Measurements from ENCODE around the gene KLHL6.

Gene KLHL6, protein sequence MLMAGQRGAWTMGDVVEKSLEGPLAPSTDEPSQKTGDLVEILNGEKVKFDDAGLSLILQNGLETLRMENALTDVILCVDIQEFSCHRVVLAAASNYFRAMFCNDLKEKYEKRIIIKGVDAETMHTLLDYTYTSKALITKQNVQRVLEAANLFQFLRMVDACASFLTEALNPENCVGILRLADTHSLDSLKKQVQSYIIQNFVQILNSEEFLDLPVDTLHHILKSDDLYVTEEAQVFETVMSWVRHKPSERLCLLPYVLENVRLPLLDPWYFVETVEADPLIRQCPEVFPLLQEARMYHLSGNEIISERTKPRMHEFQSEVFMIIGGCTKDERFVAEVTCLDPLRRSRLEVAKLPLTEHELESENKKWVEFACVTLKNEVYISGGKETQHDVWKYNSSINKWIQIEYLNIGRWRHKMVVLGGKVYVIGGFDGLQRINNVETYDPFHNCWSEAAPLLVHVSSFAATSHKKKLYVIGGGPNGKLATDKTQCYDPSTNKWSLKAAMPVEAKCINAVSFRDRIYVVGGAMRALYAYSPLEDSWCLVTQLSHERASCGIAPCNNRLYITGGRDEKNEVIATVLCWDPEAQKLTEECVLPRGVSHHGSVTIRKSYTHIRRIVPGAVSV

DNA sequence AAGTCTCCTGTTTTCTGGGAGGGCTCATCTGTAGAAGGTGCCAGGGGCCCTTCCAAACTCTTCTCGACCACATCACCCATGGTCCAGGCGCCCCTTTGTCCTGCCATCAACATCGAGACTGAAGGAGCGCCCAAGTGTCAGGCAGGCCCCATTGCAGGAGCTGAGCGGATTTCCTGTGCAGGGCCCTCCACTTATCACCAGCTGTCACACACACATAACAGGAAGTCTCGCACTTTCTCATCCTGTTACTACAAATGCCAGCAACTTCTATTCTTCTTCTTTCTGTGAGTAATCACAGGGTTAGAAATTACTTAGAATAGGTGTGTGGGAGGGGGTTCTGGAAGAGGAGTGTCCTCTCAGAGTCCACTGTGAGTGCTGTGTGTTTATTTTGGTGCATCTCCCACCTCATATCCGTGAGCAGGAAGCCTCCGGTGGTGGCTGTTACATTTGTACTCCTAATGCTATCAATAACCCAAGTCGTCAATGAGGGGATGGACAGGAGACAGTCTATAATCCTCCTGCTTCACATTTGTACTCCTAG lies at the start of gene KLHL6:
Gene KLHL6, minus strand, starts transcription at position 166 of the 541 bp plus-strand sequence. Its CDS starts 53 bp downstream, at position 113.
- in situ Hi-C loops (cut with MboI; ENCODE audit: low sequenced_read_pairs): no loop called here

DNA sequence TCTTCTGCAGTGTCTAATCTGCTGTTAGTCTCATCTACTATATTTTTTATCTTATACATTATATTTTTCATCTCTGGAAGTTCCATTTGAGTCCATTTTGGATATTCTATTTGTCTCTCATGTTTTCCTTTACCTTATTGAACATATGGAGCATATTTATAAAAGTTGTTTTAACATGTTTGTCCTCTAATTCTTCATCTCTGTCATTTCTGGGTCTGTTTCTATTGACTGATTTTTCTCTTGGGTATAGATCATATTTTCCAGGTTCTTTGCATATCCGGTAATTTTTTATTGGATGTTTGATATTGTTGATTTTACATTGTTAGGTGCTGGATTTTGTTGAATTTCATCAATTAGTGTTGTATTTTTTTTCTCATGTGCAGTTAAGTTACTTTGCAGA lies 42.5 kb upstream of the KLHL6 start:
- in situ Hi-C loops (cut with MboI; ENCODE audit: low sequenced_read_pairs): no loop called here

DNA sequence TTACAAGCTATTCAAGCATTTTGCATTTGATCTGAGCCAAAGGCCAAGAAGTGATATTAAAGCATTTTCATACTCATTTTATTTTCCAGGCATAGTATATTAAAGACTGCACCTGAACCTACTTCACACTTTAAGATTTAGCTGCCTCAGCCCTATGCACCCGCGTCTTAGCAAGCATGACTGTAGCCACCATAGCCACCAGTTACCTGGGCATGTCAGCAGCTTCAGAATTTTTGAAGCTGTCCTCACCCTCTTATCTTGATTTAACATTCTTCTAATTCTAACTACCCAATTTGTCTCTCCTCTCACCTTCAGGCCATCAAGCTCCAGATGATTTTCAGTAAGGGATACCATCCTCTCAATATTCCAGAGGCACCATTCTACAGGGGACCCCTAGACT lies 39.1 kb upstream of the KLHL6 start:
- in situ Hi-C loops (cut with MboI; ENCODE audit: low sequenced_read_pairs): no loop called here

DNA sequence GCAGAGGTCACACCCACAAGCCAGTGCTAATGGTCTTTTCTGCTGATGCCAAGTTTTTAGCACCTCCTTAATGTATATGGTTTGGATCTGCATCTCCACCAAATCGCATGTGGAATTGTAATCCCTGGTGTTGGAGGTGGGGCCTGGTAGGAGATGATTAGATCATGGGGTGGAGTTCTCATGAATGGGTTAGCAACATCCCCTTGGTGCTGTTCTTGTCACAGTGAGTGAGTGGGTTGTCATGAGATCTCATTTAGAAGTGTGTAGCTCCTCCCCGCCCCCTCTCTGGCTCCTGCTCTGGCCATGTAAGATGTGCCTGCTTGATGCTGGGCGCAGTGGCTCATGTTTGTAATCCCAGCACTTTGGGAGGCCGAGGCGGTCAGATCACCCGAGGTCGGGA lies 37.3 kb upstream of the KLHL6 start:
- in situ Hi-C loops (cut with MboI; ENCODE audit: low sequenced_read_pairs): no loop called here

DNA sequence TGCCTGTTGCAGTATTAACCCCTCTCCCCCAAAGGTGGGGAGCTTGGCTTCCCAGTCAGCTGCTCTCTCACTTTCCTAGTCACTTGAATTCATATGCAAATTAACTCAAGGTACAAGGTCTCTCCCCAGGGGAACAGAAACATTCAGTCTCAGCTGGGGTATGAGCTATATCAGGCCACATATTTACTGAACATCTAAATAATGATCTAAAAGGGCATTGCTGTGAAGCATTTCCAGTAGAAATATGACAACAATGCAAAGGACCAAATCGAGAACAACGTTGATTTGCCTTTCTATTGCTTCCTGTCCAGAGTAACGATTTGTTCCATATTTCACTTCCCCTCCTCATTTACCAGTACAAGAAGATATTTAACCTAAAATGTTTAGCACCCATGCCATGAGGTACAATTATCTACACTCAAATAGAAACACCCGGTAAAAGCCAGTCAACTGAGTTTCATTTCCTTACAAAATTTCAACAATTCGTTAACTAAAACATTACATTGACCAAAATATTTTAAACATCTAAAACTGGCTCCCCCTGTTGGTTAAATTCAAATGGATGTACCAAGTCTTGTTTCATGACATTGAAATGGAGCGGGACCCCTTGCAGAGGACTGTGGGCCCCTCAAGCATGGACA lies 36.5 kb upstream of the KLHL6 start:
- in situ Hi-C loops (cut with MboI; ENCODE audit: low sequenced_read_pairs): no loop called here

DNA sequence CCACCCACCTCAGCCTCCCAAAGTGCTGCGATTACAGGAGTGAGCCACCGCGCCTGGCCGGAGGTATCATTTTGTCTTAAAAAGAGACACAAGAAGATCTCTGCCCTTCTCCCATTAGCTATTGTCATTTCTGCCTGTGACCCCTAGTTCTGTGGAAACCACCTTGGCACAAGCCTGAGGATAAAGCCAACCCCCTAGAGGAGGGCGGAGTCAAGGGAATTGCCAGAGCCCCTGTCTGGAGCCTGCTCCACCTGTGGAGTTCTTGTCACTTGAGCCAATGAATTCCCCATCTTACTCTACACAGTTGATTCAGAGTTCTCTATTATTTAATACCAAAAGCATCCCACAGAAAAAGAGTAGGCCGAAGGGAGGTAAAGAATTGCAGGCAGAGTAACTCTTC lies 34.9 kb upstream of the KLHL6 start:
- in situ Hi-C loops (cut with MboI; ENCODE audit: low sequenced_read_pairs): no loop called here

DNA sequence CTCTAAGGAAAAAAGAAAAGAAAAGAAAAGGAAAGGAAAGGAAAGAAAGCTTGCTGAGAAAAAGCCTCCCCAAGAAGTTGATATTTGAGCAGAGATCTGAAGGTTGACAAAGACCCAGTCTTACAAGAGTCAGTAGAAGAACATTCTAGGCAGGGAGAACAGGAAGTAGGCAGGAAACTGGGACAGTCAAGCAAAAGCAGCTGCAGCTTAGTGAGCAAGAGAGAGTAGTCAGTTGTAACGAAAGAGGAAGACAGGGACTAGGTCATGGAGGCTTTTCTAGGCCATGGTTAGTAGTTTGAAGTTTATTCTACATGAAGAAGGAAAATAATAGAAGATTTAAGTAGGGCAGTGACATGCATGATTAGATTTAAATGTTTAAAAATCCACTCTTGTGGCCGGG lies 31.8 kb upstream of the KLHL6 start:
- in situ Hi-C loops (cut with MboI; ENCODE audit: low sequenced_read_pairs): no loop called here

DNA sequence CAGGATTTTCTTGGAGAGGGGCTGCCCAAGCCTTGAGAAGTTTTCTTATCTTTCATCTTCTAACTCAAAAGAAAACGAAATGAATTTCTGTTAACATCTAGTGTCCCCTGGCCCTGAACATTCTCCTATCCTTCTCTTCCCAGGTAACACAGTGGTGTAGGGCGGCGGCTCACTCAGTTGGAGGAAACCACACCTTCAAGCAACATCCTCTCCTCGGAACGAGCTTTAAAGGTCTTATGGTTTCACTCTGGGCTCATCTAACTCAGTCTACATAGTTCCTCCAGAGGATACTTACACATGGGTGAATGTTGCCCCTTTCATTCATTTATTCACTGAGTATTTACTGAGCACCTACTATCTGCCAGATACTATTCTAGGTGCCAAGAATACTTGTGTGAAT lies 31.0 kb upstream of the KLHL6 start:
- in situ Hi-C loops (cut with MboI; ENCODE audit: low sequenced_read_pairs): no loop called here

DNA sequence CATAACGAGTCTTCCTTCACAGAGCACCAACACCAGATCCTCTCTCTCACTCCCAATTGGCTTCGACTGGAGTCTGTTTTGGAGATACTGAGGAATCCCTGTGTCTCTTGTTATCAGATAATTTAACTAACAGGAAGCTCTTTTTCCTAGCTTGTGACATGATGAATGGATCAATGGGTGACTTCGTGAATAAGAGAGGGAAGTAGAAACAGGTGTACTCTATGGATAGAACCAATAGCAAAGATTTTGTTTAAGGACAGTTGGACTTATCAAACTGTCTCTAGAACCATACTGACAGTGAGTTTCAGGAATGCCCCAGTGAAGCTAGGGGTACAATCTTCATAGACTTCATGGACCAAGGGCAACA lies 29.4 kb upstream of the KLHL6 start:
- in situ Hi-C loops (cut with MboI; ENCODE audit: low sequenced_read_pairs): no loop called here

DNA sequence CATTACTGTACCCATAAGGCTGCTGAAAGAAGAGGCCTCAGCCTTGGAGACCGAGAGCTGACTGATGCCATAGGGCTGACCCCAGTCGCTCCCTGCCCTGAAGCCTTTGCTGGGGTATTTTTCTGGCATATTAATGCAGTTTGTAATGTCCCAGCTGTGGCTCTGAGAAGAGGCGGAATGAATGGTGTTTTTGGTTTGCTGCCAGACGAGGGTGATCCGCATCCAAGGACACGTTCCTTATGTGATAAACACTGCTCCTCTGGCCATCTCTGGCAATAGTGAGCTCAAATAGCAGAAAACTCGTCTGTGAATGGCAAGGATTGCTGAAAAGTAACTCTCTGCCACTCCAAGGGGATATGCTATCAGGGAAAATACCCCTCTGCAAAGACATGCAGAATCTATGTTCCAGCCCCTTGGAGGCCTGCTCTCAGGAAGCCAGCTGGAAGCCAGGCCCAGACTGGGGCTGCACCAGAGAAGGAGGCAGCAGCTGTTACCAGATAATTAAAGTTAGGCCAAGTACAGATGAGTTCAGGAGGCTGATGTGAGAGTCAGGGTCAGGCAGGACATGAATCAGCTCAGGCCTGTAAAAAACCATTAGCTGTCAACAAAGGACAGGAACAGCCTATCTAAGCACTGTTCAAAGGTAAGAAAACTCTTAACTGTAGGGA lies 28.9 kb upstream of the KLHL6 start:
- in situ Hi-C loops (cut with MboI; ENCODE audit: low sequenced_read_pairs): no loop called here

DNA sequence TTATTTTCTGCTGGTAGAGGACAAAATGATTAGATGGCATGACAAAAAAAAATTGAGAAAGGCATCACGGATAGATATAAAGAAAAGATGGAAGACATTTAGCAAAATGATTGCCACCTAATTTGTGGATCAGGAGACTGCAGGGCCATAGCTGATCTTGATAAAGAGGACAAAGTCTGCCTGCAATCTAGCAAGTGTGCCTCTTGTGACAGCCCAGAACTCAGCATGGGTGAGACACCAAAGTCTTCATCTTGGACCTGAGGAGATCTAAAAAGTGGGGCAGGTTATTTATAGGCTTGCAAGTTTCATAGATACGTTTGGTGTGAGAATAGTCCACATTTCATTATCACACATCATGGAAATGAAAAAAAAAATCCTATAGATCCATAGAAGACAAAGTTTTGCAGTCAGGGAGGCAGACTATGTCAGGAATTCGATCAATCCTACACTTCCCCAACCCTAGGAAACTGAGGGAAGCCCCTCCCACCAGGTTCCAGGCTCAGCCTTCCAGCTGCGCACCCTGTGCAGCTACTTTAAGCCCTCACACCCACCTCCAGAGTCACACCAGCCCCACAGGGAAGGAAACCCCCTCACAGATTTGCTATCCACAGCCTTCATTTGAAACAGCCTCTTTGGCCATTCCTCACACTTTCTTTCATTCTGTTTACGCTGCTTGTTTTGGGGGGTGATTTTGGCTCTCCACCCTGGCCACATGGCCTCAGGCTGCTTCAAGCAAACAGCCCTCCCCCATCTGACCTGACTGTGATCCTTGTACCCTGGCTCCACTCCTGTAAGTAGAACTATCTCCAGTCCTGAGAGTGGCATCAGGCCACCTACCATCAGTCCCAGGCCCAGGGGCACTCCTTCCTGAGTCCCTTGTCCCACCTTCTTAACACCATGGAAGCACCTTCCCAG lies 28.1 kb upstream of the KLHL6 start:
- in situ Hi-C loops (cut with MboI; ENCODE audit: low sequenced_read_pairs): no loop called here

DNA sequence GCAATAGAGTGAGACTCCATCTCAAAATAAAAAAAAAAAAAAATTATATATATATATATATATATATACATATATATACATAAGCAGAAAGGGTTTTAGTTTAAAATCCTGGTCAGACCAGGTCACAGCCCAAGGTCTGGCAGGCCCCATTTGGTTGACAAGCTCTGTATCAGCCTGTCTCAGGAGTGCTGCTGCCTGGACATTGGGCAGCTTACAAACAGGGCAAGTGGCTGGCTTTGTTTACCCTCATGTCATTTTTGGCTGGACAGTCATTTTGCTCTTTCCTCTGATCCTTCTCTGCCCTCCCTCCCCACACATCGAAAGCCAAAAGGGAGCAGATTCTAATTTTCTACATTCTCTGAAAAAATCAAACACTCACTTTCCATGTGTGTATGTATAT lies 26.7 kb upstream of the KLHL6 start:
- in situ Hi-C loops (cut with MboI; ENCODE audit: low sequenced_read_pairs): no loop called here

DNA sequence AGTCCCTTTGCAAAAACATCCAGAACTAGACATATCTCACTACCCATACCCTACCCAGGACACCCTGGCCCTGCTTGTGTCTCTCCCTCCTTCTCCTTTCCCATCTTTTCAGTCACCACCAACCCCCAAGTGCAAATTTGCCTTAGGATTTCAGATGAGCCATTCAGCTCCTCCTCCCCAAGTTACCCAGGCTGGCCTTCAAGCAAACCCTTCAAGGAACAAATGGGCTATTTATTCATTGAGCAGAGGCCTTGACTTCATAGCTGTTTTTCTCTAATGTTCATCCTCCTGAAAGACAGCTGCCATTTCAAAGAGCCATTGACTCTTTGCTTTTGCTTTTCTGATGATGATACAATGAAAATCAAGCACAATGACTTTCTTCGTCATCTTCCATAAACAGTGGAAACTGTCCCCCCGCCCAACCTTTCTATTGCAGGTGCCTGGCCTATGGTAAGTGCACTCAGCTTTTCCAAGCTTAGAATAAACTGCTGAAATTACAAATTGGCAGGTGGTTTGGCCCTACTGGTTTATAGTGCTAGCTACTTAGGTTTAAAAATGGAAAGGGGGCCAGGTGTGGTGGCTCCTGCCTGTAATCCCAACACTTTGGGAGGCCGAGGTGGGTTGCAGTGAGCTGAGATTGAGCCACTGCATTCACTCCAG lies 26.1 kb upstream of the KLHL6 start:
- in situ Hi-C loops (cut with MboI; ENCODE audit: low sequenced_read_pairs): no loop called here

DNA sequence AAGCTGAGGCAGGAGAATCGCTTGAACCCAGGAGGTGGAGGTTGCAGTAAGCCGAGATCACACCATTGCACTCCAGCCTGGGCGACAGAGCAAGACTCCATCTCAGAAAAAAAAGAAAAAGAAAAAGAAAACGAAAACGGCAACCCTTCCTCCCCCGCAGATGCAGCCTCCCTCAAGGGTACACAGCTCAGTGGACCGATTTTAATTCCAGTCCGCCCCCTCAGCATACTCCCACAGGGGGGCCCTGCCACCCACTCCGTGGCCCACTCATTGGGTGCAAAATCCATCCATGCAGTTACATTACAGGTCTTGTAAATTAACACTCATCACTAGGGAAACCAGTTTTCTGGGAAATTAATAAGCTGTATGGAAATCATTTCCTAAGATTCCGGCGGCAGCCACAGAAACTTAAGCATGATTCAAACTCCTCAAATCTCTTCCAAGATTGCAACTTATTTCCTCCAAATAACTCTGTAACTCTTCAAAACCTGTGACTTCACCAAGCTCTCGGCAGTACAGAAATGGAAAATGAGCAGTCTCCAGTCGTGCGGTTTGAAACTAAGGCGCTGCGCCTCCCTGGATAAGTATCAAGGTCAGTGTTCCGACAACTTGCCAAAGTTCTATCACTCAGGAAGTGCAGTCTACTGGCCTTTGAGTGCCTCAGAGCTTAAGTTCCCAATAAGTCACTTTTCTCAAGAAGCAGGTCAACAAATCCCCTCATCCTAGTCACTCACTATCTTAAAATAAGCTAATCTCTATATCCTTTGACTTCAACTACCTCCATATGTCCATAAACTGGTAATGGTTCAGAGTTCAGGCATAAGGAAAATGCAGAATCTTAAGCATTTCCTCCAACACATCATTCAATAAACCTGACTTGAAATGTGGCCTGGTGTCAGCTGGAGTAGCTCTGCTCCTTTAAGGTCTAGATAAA lies 24.7 kb upstream of the KLHL6 start:
- in situ Hi-C loops (cut with MboI; ENCODE audit: low sequenced_read_pairs): no loop called here

DNA sequence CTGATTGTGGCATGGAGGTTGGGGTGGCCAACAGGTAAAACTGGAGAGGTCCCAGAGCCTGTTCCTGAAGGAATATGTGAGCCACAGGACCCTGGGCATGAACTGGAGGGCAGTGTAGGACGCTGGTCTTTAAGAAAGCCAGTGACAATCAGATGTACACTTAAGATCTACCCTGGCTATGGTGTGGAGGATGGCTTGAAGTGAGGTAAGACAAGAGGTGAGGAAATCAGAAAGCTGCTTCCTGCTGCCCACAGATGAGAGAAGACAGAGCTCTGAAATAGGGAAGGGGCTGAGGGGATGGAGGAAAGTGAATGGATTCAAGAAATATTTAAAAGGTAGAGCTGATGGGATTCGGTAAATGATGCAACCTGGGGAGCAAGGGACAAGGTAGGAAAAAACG lies 22.7 kb upstream of the KLHL6 start:
- in situ Hi-C loops (cut with MboI; ENCODE audit: low sequenced_read_pairs): no loop called here

DNA sequence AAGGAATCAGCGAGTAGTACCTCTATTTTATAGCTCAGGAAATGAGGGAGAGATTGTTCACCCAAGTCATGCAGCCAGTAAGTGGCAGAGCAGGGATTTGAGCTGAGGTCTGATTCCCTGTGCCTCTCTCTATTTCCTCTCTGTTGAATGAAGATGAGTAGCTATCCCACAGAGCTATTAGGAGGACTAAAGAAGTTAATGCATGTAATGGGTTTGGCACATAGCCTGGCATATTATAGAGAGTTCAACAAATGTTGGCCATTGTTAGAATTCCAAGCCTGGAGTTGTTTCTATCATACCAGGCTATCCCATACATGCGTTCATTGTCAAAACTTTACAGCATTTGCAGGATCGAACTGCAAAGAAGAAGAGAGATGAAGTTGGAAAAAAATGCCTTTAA lies 21.8 kb upstream of the KLHL6 start:
- in situ Hi-C loops (cut with MboI; ENCODE audit: low sequenced_read_pairs): no loop called here

DNA sequence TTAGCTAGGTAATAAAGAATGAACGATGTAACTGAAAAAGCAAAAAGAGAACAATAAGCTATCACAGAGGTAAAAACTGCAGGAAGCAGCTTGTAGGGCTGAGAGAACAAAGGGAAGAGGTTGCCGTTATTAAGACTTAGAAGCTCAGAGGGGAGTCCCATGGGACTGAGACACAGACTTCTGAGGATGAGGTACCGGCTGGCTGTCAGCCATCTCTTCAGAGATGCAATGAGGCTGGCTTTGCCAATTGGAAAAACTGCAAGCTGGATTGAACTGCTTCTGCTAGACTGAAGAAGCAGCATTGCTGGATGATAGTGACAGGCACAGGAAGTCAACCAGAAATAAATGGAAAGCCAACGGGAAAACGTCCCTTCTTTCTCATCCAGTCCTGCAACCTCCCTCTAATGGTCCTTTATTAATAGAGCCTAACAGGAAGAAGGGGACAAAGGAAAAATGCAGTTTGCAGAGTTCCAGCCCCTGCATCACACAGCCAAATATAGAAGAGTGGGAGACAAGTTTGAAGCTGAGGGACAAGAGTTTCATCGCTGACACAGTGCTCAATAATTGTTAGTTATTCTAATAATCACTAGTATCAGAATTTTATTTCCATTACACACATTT lies 21.1 kb upstream of the KLHL6 start:
- in situ Hi-C loops (cut with MboI; ENCODE audit: low sequenced_read_pairs): no loop called here

DNA sequence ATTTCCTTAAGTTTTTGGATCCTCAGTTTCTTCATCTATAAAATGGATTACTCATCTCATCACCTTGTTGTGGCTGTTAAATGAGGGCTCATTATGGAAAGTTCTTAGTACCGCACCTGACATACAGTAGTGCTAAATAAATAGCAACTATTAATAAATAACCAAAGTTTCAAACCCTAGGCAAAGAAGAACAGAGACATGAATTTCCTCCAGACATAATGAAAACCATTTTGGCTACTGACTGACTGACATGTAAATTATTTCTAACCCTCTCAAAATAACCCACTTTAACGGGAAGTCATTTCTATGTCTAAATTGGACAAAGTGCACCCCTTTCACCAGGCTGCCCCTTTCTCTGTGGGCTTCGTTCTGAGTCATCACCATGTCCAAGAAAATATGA lies 17.4 kb upstream of the KLHL6 start:
- in situ Hi-C loops (cut with MboI; ENCODE audit: low sequenced_read_pairs): no loop called here

Measured in hTERT RPE-1 (cell line).